ENCODE data around the gene CACNA2D2. TPM values are rescaled to one million over a fixed set of nuclear protein-coding genes. Genes with fewer than 3 reads are reported as not detected.

The CACNA2D2 gene
- total RNA-seq (2022; extraction: Qiagen RNA extraction; ENCODE audit: low read depth) = 0.15 to 0.69 TPM (median 0.66 TPM) in 5 replicates

DNA sequence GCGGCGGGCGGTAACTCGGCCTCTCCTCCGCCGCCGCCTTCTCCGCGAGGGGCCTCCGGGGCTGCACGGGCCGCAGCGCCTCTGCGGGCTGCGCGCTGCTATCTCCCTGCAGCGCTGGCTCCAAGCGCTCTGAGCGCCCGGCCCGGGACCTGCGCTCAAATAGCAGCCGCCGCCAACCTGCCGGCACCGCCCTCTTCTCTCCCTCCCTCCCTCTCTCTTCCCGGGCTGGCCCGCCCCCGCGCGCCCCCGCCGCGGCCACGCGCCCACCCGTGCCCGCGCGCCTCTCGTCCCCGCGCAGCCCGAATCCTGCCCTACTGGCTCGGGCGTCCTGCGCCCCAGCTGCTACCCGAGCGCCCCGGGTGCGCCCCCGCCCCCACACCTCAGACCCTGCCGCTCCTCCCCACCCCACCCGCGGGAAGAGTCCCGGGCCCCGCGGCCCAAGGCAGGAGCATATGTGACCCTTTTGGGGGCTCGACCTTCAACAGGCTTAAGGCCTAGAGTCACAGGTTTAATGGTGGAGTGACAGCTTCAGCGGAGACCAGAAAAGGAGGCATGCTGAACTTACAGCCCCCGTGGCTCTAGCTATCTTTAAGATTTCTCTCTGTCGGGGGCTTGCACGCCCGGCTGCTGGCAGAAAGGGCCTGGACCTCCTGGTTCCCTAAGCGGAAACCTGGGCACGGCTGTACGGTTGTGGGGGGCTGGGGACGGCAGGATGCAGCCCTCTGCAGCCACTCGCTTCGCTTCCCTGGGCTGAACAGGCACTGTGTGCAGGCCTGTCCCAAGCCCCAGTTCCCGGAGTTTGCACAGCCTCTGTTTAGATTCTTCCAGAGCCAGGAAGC is at the start of gene CACNA2D2:
Gene CACNA2D2, minus strand, starts transcription at position 131 of the 839 bp plus-strand sequence. CDS start 211 bp downstream, outside the sequence.

GRCh38 chr3:50358911-50359759 is 144.3 kb downstream of the CACNA2D2 start, which contains the start of gene TMEM115:
Gene TMEM115 (minus strand): TSS chr3:50359521. CDS start chr3:50359063, 458 bp downstream.

DNA sequence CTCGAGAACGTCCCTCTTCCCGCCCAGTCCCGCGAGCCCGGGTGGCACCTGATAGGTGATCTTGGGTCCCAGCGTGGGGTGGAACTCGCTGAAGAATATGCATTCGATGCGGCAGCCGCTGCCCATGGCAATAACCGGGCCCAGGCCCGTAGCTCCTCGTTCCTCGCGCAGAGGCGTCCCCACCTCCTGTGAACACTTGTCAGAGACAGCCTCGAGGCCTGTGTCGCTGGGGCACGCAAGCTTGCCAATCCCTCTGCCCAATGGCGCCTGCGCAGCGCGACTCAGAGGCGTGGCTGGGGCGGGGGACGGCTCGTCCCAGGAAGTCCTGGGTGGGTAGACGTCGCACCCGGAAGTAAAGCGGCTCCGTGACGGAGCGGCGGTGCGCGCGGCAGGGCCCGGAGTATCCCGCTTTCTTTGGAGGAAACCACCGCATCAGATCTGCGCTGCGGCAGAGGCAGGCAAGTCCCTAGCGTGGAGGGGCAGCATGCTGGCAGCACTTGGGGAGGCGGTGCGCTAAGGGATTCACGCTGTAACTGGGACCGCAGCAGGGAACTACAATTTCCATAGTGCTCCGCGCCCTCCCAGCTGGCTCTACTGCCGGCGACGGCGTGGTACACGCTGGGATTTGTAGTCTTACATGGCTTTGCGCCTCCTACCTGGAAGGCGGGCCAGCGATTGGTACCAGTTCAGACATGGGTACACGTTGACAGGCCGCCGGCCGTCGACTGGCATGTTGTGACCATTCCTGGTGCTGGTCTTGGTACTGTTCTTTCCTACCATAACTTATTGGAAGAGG is 152.7 kb downstream of the CACNA2D2 start, which contains the start of the genes CYB561D2 and NPRL2:
Gene CYB561D2, plus strand, starts transcription at position 336 of the 796 bp plus-strand sequence. CDS start 572 bp downstream, outside the sequence.
Gene NPRL2, minus strand, starts transcription at position 249 of the 796 bp plus-strand sequence. Its CDS starts 123 bp downstream, at position 126.

DNA sequence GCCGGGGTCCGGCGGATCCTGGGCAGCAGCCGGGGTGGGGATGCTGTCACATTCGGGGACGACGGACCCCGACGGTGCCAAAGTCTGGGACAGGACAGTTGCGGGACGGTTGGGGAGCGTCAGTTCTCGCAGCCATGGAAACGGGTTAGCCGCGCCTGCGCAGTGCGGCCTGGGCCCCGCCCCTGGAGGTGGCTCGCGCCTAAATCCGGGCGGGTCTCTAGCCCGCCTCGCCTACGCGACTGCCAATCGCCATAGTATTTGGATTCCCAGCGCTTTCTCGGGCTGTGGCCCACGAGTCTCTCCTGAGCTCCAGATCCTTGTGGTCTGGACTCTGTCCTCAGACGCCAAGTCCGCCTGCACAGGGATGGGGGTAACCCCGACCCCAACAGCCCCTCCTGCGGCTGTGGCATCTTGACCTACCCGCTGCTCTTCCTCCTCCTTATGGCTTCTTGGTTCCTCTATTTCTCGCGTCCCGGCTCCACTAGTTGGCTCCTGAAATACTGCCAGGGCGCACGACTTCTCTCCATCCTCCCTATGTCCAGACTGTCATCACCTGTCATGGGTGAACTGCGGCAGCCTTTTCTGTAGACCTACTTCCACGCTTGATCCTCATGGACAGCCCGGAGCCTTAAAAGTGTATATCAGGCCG is 157.7 kb downstream of the CACNA2D2 start, which contains the start of gene ZMYND10:
Gene ZMYND10, minus strand, starts transcription at position 147 of the 649 bp plus-strand sequence. CDS start 153 bp downstream, outside the sequence.

DNA sequence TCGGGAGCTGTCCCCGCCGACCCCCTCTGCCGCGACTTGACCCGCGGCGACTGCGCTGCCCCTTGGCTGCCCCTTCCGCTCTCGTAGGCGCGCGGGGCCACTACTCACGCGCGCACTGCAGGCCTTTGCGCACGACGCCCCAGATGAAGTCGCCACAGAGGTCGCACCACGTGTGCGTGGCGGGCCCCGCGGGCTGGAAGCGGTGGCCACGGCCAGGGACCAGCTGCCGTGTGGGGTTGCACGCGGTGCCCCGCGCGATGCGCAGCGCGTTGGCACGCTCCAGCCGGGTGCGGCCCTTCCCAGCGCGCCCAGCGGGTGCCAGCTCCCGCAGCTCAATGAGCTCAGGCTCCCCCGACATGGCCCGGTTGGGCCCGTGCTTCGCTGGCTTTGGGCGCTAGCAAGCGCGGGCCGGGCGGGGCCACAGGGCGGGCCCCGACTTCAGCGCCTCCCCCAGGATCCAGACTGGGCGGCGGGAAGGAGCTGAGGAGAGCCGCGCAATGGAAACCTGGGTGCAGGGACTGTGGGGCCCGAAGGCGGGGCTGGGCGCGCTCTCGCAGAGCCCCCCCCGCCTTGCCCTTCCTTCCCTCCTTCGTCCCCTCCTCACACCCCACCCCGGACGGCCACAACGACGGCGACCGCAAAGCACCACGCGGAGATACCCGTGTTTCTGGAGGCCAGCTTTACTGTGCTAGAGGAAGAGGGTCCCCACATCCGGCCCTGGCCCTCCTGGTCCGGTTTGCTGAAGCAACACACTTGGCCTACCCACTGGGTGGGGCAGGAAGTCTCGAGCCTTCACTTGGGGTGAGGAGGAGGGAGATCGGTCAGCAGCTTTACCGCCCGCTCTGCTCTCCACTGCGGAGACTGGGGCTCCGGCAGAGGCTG is 162.7 kb downstream of the CACNA2D2 start, which contains the start of gene RASSF1:
Gene RASSF1, minus strand, starts transcription at position 389 of the 882 bp plus-strand sequence. Its CDS starts 31 bp downstream, at position 358.

DNA sequence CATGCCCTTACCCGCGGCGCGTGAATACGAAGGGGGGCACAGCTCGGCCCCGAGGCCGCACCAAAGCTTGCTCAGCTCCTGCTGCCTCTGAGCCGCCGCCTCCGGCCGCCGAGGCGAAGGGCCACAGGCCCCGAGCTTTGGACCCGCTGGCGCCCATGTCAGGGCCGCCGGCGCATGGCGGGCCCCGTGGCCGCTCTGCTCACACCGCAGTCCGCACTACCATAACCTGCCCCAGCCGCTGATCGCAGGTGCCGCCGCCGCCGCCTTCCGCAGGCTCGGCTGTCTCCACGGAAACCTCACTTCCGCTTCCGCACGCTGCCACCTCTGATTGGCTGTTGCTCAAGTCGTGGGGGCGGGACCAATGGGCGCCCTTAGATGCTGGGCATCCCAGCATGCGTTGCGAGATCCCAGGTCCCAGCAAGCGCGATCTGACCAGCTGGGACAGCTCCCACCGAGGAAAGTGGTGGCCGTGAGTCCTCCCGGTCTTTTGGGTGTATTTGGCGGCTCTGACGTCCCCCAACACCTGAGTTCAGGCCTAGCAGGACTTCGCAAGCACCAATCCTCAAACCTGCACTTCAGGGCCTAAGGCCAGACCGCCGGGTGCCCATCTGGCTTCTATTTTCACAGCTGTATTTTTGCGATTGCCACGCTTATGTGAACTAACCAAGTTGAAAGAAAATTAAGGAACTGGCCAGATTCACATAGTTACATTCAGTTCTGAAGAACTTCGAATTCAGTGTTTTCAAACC is 175.3 kb downstream of the CACNA2D2 start, which contains the start of gene TUSC2:
Gene TUSC2, minus strand, starts transcription at position 281 of the 749 bp plus-strand sequence. Its CDS starts 124 bp downstream, at position 157.

GRCh38 chr3:50322386-50323091 is 180.9 kb downstream of the CACNA2D2 start, which contains the start of gene HYAL2:
Gene HYAL2 (minus strand): TSS chr3:50322745. CDS start chr3:50320489, 2,256 bp downstream.

Other genes with a start within 250 kb of the CACNA2D2 start
- 4.7 to 9.6 TPM (median 7.3 TPM) in 5 replicates for gene SEMA3B, start 234.5 kb downstream of the CACNA2D2 start, total RNA-seq (2022; extraction: Qiagen RNA extraction; ENCODE audit: low read depth)
- gene LSMEM2, start 224.5 kb downstream of the CACNA2D2 start, total RNA-seq (2022; extraction: Qiagen RNA extraction; ENCODE audit: low read depth) = 0.14 TPM in 1 of 5 replicates, not detected in the others
- 53.1 to 98.4 TPM (median 95.9 TPM) in 5 replicates for gene IFRD2, start 211.2 kb downstream of the CACNA2D2 start, total RNA-seq (2022; extraction: Qiagen RNA extraction; ENCODE audit: low read depth)
- 5.7 to 11.3 TPM (median 8.8 TPM) in 5 replicates for gene HYAL3, start 204.2 kb downstream of the CACNA2D2 start, total RNA-seq (2022; extraction: Qiagen RNA extraction; ENCODE audit: low read depth)
- 4.6 to 8.6 TPM (median 6.1 TPM) in 5 replicates for gene NAA80, start 204.2 kb downstream of the CACNA2D2 start, total RNA-seq (2022; extraction: Qiagen RNA extraction; ENCODE audit: low read depth)
- gene HYAL1, start 200.1 kb downstream of the CACNA2D2 start, total RNA-seq (2022; extraction: Qiagen RNA extraction; ENCODE audit: low read depth) = 0.24 to 0.80 TPM (median 0.46 TPM) in 5 replicates
- 14.7 to 31.6 TPM (median 29.4 TPM) in 5 replicates for gene HYAL2, start 180.9 kb downstream of the CACNA2D2 start, total RNA-seq (2022; extraction: Qiagen RNA extraction; ENCODE audit: low read depth)
- gene TUSC2, start 175.4 kb downstream of the CACNA2D2 start, total RNA-seq (2022; extraction: Qiagen RNA extraction; ENCODE audit: low read depth) = 21.2 to 43.0 TPM (median 36.2 TPM) in 5 replicates
- gene RASSF1, start 162.8 kb downstream of the CACNA2D2 start, total RNA-seq (2022; extraction: Qiagen RNA extraction; ENCODE audit: low read depth) = 13.9 to 20.7 TPM (median 18.4 TPM) in 5 replicates
- gene ZMYND10, start 157.9 kb downstream of the CACNA2D2 start, total RNA-seq (2022; extraction: Qiagen RNA extraction; ENCODE audit: low read depth) = 0.89 to 2.2 TPM (median 1.5 TPM) in 5 replicates
- 9.3 to 14.5 TPM (median 13.8 TPM) in 5 replicates for gene NPRL2, start 152.9 kb downstream of the CACNA2D2 start, total RNA-seq (2022; extraction: Qiagen RNA extraction; ENCODE audit: low read depth)
- gene CYB561D2, start 152.8 kb downstream of the CACNA2D2 start, total RNA-seq (2022; extraction: Qiagen RNA extraction; ENCODE audit: low read depth) = 11.9 to 22.1 TPM (median 18.8 TPM) in 5 replicates
- gene TMEM115, start 144.1 kb downstream of the CACNA2D2 start, total RNA-seq (2022; extraction: Qiagen RNA extraction; ENCODE audit: low read depth) = 27.9 to 52.4 TPM (median 47.5 TPM) in 5 replicates
- gene C3orf18, start 64.1 kb upstream of the CACNA2D2 start, total RNA-seq (2022; extraction: Qiagen RNA extraction; ENCODE audit: low read depth) = 2.2 to 3.7 TPM (median 2.7 TPM) in 5 replicates
- 4.7 to 7.2 TPM (median 6.6 TPM) in 5 replicates for gene HEMK1, start 65.9 kb upstream of the CACNA2D2 start, total RNA-seq (2022; extraction: Qiagen RNA extraction; ENCODE audit: low read depth)
- gene CISH, start 108.1 kb upstream of the CACNA2D2 start, total RNA-seq (2022; extraction: Qiagen RNA extraction; ENCODE audit: low read depth) = 0.42 to 0.65 TPM (median 0.52 TPM) in 5 replicates
- 20.7 to 27.2 TPM (median 26.4 TPM) in 5 replicates for gene MAPKAPK3, start 113.5 kb upstream of the CACNA2D2 start, total RNA-seq (2022; extraction: Qiagen RNA extraction; ENCODE audit: low read depth)
- 0.35 to 0.46 TPM (median 0.39 TPM) in 5 replicates for gene DOCK3, start 171.3 kb upstream of the CACNA2D2 start, total RNA-seq (2022; extraction: Qiagen RNA extraction; ENCODE audit: low read depth)

Measured in A549 treated with ZK216348 at 1 μM for 4 hours (cell line).